HepG2 (cell line): Measurements from ENCODE around the gene VPS9D1. TPM values are rescaled to one million over a fixed set of nuclear protein-coding genes. Genes with fewer than 3 reads are reported as not detected.

ENCODE experiments used
- AHDC1 ChIP-seq: sonication (generic); formaldehyde crosslinking; IDR thresholded peaks from 2 replicates; pipeline ENCODE4 v1.5.1; 2020; ENCODE audit warnings: mild to moderate bottlenecking, missing genetic modification reagents, borderline replicate concordance
- ARID5B ChIP-seq: IDR thresholded peaks from 2 replicates; pipeline ENCODE4 v1.4.0; 2020; ENCODE audit warnings: mild to moderate bottlenecking, missing genetic modification reagents
- CBX1 ChIP-seq: IDR thresholded peaks from one replicate; pipeline ENCODE4 v1.6.1; 2016; ENCODE audit warnings: antibody characterized with exemption, low read depth
- HBP1 ChIP-seq: IDR thresholded peaks from 2 replicates; pipeline ENCODE4 v1.6.1; 2016; ENCODE audit warnings: low read depth, control low read depth
- HOXA7 ChIP-seq: sonication (generic); formaldehyde crosslinking; IDR thresholded peaks from 2 replicates; pipeline ENCODE4 v1.8.1; 2022; ENCODE audit warnings: mild to moderate bottlenecking, missing genetic modification reagents, moderate library complexity
- MEF2D ChIP-seq: sonication (generic); formaldehyde crosslinking; IDR thresholded peaks from 2 replicates; pipeline ENCODE4 v1.5.1; 2020; ENCODE audit warnings: mild to moderate bottlenecking, missing genetic modification reagents
- SMC3 ChIP-seq: IDR thresholded peaks from 2 replicates; pipeline ENCODE4 v1.6.1; 2011; ENCODE audit warnings: low read length, improper control_type of control experiment
- SP1 ChIP-seq, 2 experiments: fragments of 450-650 bp in 1 of 2; sonication (generic) in 1 of 2; formaldehyde crosslinking in 1 of 2; IDR thresholded peaks; 2 replicates each; pipeline versions ENCODE4 v1.4.0 to v1.6.1; 2016 to 2020; ENCODE audit warnings: missing genetic modification reagents in 1 of 2
- SP5 ChIP-seq: IDR thresholded peaks from 2 replicates; pipeline ENCODE4 v1.6.1; 2016; ENCODE audit warnings: low read depth, borderline replicate concordance
- ZBTB38 ChIP-seq: sonication (generic); formaldehyde crosslinking; IDR thresholded peaks from 2 replicates; pipeline ENCODE4 v1.5.1; 2020; ENCODE audit warnings: mild to moderate bottlenecking, missing genetic modification reagents
- ZFP1 ChIP-seq: IDR thresholded peaks from 2 replicates; pipeline ENCODE4 v1.6.1; 2016
- ZNF205 ChIP-seq: IDR thresholded peaks from 2 replicates; pipeline ENCODE4 v1.6.1; 2018; ENCODE audit warnings: missing biosample characterization, missing genetic modification reagents
- ZNF547 ChIP-seq: sonication (generic); formaldehyde crosslinking; IDR thresholded peaks from 2 replicates; pipeline ENCODE4 v1.5.1; 2020; ENCODE audit warnings: mild to moderate bottlenecking, missing genetic modification reagents
- ZNF550 ChIP-seq: sonication (generic); formaldehyde crosslinking; IDR thresholded peaks from 2 replicates; pipeline ENCODE4 v1.4.0; 2020; ENCODE audit warnings: mild to moderate bottlenecking, missing genetic modification reagents, borderline replicate concordance
- ZNF567 ChIP-seq: sonication (generic); formaldehyde crosslinking; IDR thresholded peaks from 2 replicates; pipeline ENCODE4 v1.8.1; 2023; ENCODE audit warnings: mild to moderate bottlenecking, missing genetic modification reagents, borderline replicate concordance
- ZNF782 ChIP-seq: sonication (generic); formaldehyde crosslinking; IDR thresholded peaks from 2 replicates; pipeline ENCODE4 v1.4.0; 2020; ENCODE audit warnings: missing genetic modification reagents, mild to moderate bottlenecking, borderline replicate concordance
- ZSCAN9 ChIP-seq: IDR thresholded peaks from 2 replicates; pipeline ENCODE4 v1.6.1; 2016; ENCODE audit warnings: borderline replicate concordance
- polyA plus RNA-seq, 8 experiments: library from polyadenylated mRNA; depleted of rRNA in 3 of 8; stranded (reverse) in 7 of 8; unstranded in 1 of 8; fragments of >200 nt; fragmentation: Illumina TruSeq in 4 of 8; extraction: Trizol in 4 of 8; gene quantifications; 2 replicates each; pipeline versions ENCODE4 v1.2.1 to v1.2.3, GENCODE V29; 2011 to 2016; ENCODE audit warnings: low read depth in 4 of 8, missing spikeins in 1 of 8, mixed read lengths in 1 of 8; ENCODE audit not compliant: insufficient read depth in 1 of 8
- total RNA-seq, 5 experiments: library from RNA; depleted of rRNA; stranded (reverse); fragments of >200 nt; fragmentation: Illumina TruSeq; extraction: Trizol; gene quantifications; 2 replicates each; pipeline ENCODE4 v1.2.3, GENCODE V29; 2016; ENCODE audit warnings: low read depth in 1 of 5

VPS9D1 gene
- total and polyA plus RNA-seq, 2 of the 13 experiments (the other 11 are each of a cell fraction or from before 2014, with no cell fraction given), result 10.1 to 13.2 TPM

GRCh38 chr16:89693931-89694783 is 26.5 kb downstream of the VPS9D1 start (continued):
- no peak for TF ChIP-seq AHDC1 (CRISPR knock-in tag)
- no peak for TF ChIP-seq SP1 (IDR thresholded peaks at IDR 0.05)
- no peak for TF ChIP-seq SP1 (CRISPR knock-in tag; IDR thresholded peaks at IDR 0.05)
- TF ChIP-seq CBX1, result no peak
- no peak; the same call in 1 of the 2 replicates for TF ChIP-seq ZSCAN9 (CRISPR knock-in tag)
- no peak for TF ChIP-seq ZNF567 (CRISPR knock-in tag)
- TF ChIP-seq HOXA7, result no peak
- TF ChIP-seq ZNF550 (CRISPR knock-in tag), result no peak
- peak; percentile 37; the same call in 1 of the 2 replicates for TF ChIP-seq SP5 (CRISPR knock-in tag)
- no peak; the same call in 1 of the 2 replicates for TF ChIP-seq HBP1
- 0 out of 2 replicates have a peak, but pooled peaks have one; percentile 17 for TF ChIP-seq ZNF205
- TF ChIP-seq ZNF782, result no peak; the same call in 1 of the 2 replicates
- peak; percentile 73 for TF ChIP-seq ARID5B
- no peak for TF ChIP-seq MEF2D (CRISPR knock-in tag)
- no peak for TF ChIP-seq SMC3
- TF ChIP-seq ZFP1 (CRISPR knock-in tag), result no peak
- TF ChIP-seq ZBTB38 (CRISPR knock-in tag), result peak; percentile 92
- no peak for TF ChIP-seq ZNF547
